HEK293 (cell line): ENCODE measurements around the gene CFAP43.

ENCODE experiments used
- CTCF ChIA-PET: fragments of 350-600 bp; formaldehyde crosslinking; extraction: SDS; loops from one replicate; lab custom pipeline; 2021; ENCODE audit warnings: antibody characterized with exemption; lab: Yijun Ruan, JAX
- POLR2A ChIA-PET: fragments of 300-600 bp; formaldehyde crosslinking; extraction: SDS; loops from one replicate; lab custom pipeline; 2020; ENCODE audit warnings: antibody characterized with exemption, inconsistent platforms; lab: Yijun Ruan, JAX
- H3K27ac ChIP-seq: fragments of 200-500 bp; sonication (Bioruptor generic); 2 replicates; pipeline ENCODE4 v1.5.1; 2014; ENCODE audit warnings: low read depth, low read length, control low read depth, inconsistent platforms; ENCODE audit errors: extremely low read depth
- H3K36me3 ChIP-seq, 2 experiments: fragments of 200-500 bp in 1 of 2; sonication (Bioruptor generic) in 1 of 2; 1 replicate in 1 of 2; 2 replicates in 1 of 2; pipeline ENCODE4 v1.5.1; 2014 to 2017; ENCODE audit warnings: inconsistent platforms in 2 of 2, low read length in 2 of 2; ENCODE audit not compliant: control insufficient read depth in 2 of 2, insufficient read depth in 1 of 2
- H3K4me1 ChIP-seq: fragments of 200-500 bp; sonication (Bioruptor generic); 2 replicates; pipeline ENCODE4 v1.5.1; 2014; ENCODE audit warnings: mild to moderate bottlenecking, low read length, inconsistent platforms; ENCODE audit not compliant: control insufficient read depth, insufficient read depth
- H3K4me3 ChIP-seq: 2 replicates; pipeline ENCODE4 v1.5.1; 2011; ENCODE audit warnings: low read depth, mild to moderate bottlenecking, control low read depth, low read length, moderate library complexity
- H3K9me3 ChIP-seq: fragments of 200-500 bp; sonication (Bioruptor generic); 2 replicates; pipeline ENCODE4 v1.5.1; 2014; ENCODE audit warnings: low read depth, low read length, inconsistent platforms; ENCODE audit not compliant: control insufficient read depth, insufficient read depth
- ATF2 ChIP-seq: fragments of 450-650 bp; formaldehyde crosslinking; IDR thresholded peaks from 2 replicates; pipeline ENCODE4 v1.5.1; 2016; ENCODE audit warnings: missing biosample characterization, missing genetic modification characterization, low read depth
- MEIS1 ChIP-seq: sonication (generic); formaldehyde crosslinking; IDR thresholded peaks from 2 replicates; pipeline ENCODE4 v1.8.1; 2022; ENCODE audit warnings: missing genetic modification reagents, mild to moderate bottlenecking, borderline replicate concordance
- YY1 ChIP-seq: fragments of 450-650 bp; formaldehyde crosslinking; IDR thresholded peaks from 2 replicates; pipeline ENCODE4 v1.5.1; 2018; ENCODE audit warnings: missing biosample characterization, missing genetic modification characterization
- ZBTB11 ChIP-seq: fragments of 450-650 bp; formaldehyde crosslinking; conservative IDR thresholded peaks from 2 replicates; pipeline ENCODE4 v1.5.1; 2016; ENCODE audit warnings: low read depth, missing biosample characterization, missing genetic modification characterization
- ZNF140 ChIP-seq: fragments of 450-650 bp; formaldehyde crosslinking; IDR thresholded peaks from 2 replicates; pipeline ENCODE4 v1.5.1; 2016; ENCODE audit warnings: missing biosample characterization, missing genetic modification characterization
- ZNF148 ChIP-seq: fragments of 450-650 bp; formaldehyde crosslinking; IDR thresholded peaks from 2 replicates; pipeline ENCODE4 v1.5.0; 2017; ENCODE audit warnings: missing biosample characterization, missing genetic modification characterization, borderline replicate concordance
- ZNF157 ChIP-seq: fragments of 450-650 bp; formaldehyde crosslinking; IDR thresholded peaks from 2 replicates; pipeline ENCODE4 v1.5.1; 2016; ENCODE audit warnings: missing biosample characterization, missing genetic modification characterization
- ZNF169 ChIP-seq: fragments of 450-650 bp; formaldehyde crosslinking; IDR thresholded peaks from 2 replicates; pipeline ENCODE4 v1.5.1; 2016; ENCODE audit warnings: missing biosample characterization, missing genetic modification characterization
- ZNF221 ChIP-seq: fragments of 450-650 bp; formaldehyde crosslinking; IDR thresholded peaks from 2 replicates; pipeline ENCODE4 v1.5.1; 2017; ENCODE audit warnings: missing biosample characterization, missing genetic modification characterization, borderline replicate concordance
- ZNF26 ChIP-seq: fragments of 450-650 bp; formaldehyde crosslinking; IDR thresholded peaks from 2 replicates; pipeline ENCODE4 v1.5.1; 2016; ENCODE audit warnings: missing biosample characterization, missing genetic modification characterization
- ZNF266 ChIP-seq: fragments of 450-650 bp; formaldehyde crosslinking; IDR thresholded peaks from 2 replicates; pipeline ENCODE4 v1.5.1; 2016; ENCODE audit warnings: missing biosample characterization, missing genetic modification characterization, low read depth
- ZNF37A ChIP-seq: fragments of 450-650 bp; IDR thresholded peaks from 2 replicates; pipeline ENCODE4 v1.5.1; 2018; ENCODE audit warnings: missing biosample characterization, missing genetic modification characterization
- ZNF426 ChIP-seq: fragments of 450-650 bp; formaldehyde crosslinking; IDR thresholded peaks from 2 replicates; pipeline ENCODE4 v1.5.1; 2017; ENCODE audit warnings: missing biosample characterization, missing genetic modification characterization, mild to moderate bottlenecking, inconsistent platforms, moderate library complexity
- ZNF433 ChIP-seq: fragments of 450-650 bp; formaldehyde crosslinking; IDR thresholded peaks from 2 replicates; pipeline ENCODE4 v1.5.1; 2016; ENCODE audit warnings: missing biosample characterization, missing genetic modification characterization, low read depth
- ZNF510 ChIP-seq: fragments of 450-650 bp; formaldehyde crosslinking; IDR thresholded peaks from 2 replicates; pipeline ENCODE4 v1.5.1; 2018; ENCODE audit warnings: mild to moderate bottlenecking, missing genetic modification characterization, missing biosample characterization; ENCODE audit not compliant: insufficient replicate concordance
- ZNF521 ChIP-seq: fragments of 450-650 bp; formaldehyde crosslinking; IDR thresholded peaks from 2 replicates; pipeline ENCODE4 v1.5.1; 2017; ENCODE audit warnings: missing biosample characterization, mild to moderate bottlenecking, missing genetic modification characterization
- ZNF549 ChIP-seq: fragments of 450-650 bp; IDR thresholded peaks from 2 replicates; pipeline ENCODE4 v1.5.1; 2018; ENCODE audit warnings: missing biosample characterization, missing genetic modification characterization, mild to moderate bottlenecking, inconsistent platforms, moderate library complexity
- ZNF571 ChIP-seq: fragments of 450-650 bp; formaldehyde crosslinking; IDR thresholded peaks from 2 replicates; pipeline ENCODE4 v1.5.0; 2017; ENCODE audit warnings: missing biosample characterization, missing genetic modification characterization
- ZNF623 ChIP-seq: fragments of 450-650 bp; formaldehyde crosslinking; IDR thresholded peaks from 2 replicates; pipeline ENCODE4 v1.5.1; 2016; ENCODE audit warnings: missing biosample characterization, missing genetic modification characterization
- ZNF639 ChIP-seq: fragments of 450-650 bp; formaldehyde crosslinking; IDR thresholded peaks from 2 replicates; pipeline ENCODE4 v1.5.1; 2016; ENCODE audit warnings: missing biosample characterization, missing genetic modification characterization
- ZNF704 ChIP-seq: fragments of 450-650 bp; formaldehyde crosslinking; IDR thresholded peaks from 2 replicates; pipeline ENCODE4 v1.5.1; 2016; ENCODE audit warnings: missing biosample characterization, missing genetic modification characterization
- ZNF76 ChIP-seq: fragments of 450-650 bp; formaldehyde crosslinking; IDR thresholded peaks from 2 replicates; pipeline ENCODE4; 2016; ENCODE audit warnings: low read depth, missing biosample characterization, missing genetic modification characterization, borderline replicate concordance

Gene CFAP43

GRCh38 chr10:104190695-104191094 is 41.5 kb downstream of the CFAP43 start:
- ChIA-PET CTCF (interaction anchor here (0.7 kb wide), 1 partner anchor 205 kb away, joined by 4 read pairs; no protein-coding TSS in a partner anchor), POLR2A (no interaction called here)
- Histone ChIP-seq H3K36me3 (no peaks in the 10 kb centered on the region), H3K27ac (no peak overlapping the region), H3K9me3 (no peaks in the 10 kb centered on the region), H3K4me3 (no peak overlapping the region), H3K4me1 (no peaks in the 10 kb centered on the region)
- TF ChIP-seq ZBTB11 (tag by site-specific recombination): no peak
- no peak for TF ChIP-seq ZNF266 (tag by site-specific recombination)
- no peak for TF ChIP-seq ZNF623 (tag by site-specific recombination)
- TF ChIP-seq ZNF549 (tag by site-specific recombination): no peak
- TF ChIP-seq ZNF169 (tag by site-specific recombination): no peak
- TF ChIP-seq ZNF157 (tag by site-specific recombination): no peak
- no peak for TF ChIP-seq ZNF510 (tag by site-specific recombination)

- CTCF ChIA-PET: interaction anchor here (0.7 kb wide), 1 partner anchor 16 kb away, joined by 3 read pairs; no protein-coding TSS in a partner anchor
- H3K27ac ChIP-seq: no peak overlapping the region
- H3K9me3 ChIP-seq: no peaks in the 10 kb centered on the region
- no peaks in the 10 kb centered on the region for H3K36me3 ChIP-seq
- no peaks in the 10 kb centered on the region for H3K4me1 ChIP-seq
- POLR2A ChIA-PET: no interaction called here
- H3K4me3 ChIP-seq: no peak overlapping the region
- TF ChIP-seq ZNF37A (tag by site-specific recombination) (no peak), ZNF571 (tag by site-specific recombination) (no peak), ZNF140 (no peak), ZNF26 (tag by site-specific recombination) (no peak), ATF2 (tag by site-specific recombination) (no peak), MEIS1 (CRISPR knock-in tag) (no peak), ZNF549 (tag by site-specific recombination) (no peak), ZNF426 (tag by site-specific recombination) (no peak), ZNF221 (tag by site-specific recombination) (no peak), ZNF639 (tag by site-specific recombination) (no peak), ZNF76 (tag by site-specific recombination) (no peak), ZNF433 (tag by site-specific recombination) (no peak), ZNF521 (no peak), ZNF704 (tag by site-specific recombination) (no peak), ZNF148 (tag by site-specific recombination) (no peak), YY1 (tag by site-specific recombination) (no peak)
These were observed 48.5 kb downstream of the CFAP43 start for GRCh38 chr10:104183682-104184081.
